ENCODE results near the gene TANGO6. TPM values are rescaled to one million over a fixed set of nuclear protein-coding genes. Genes with fewer than 3 reads are reported as not detected.

Gene TANGO6
- polyA plus RNA-seq, 1 donor (not counting 4 experiments of a cell fraction or from before 2014, with no cell fraction given) = 13.1 TPM

- Histone ChIP-seq H3K79me2 (ENCODE audit: control insufficient read depth, insufficient read depth, low read length) (no peaks in the 10 kb centered on the region), H3K27me3 (ENCODE audit: control insufficient read depth, extremely low read depth, insufficient read depth, low read length) (no peaks in the 10 kb centered on the region), H2AFZ (ENCODE audit: control insufficient read depth, low read length) (no peak overlapping the region), H3K9me1 (ENCODE audit: control insufficient read depth, extremely low read depth, insufficient read depth, low read length) (no peaks in the 10 kb centered on the region), H4K20me1 (ENCODE audit: control insufficient read depth, extremely low read depth, insufficient read depth, low read length) (no peaks in the 10 kb centered on the region), H3K4me3 (ENCODE audit: control insufficient read depth in 2 of 3, extremely low read depth in 1 of 3, insufficient read depth in 2 of 3, low read depth in 1 of 3, low read length in 3 of 3) (no peak overlapping the region), H3K36me3 (ENCODE audit: control insufficient read depth in 2 of 2, extremely low read depth in 1 of 2, insufficient read depth in 2 of 2, low read length in 2 of 2) (peaks cover 4 to 13% of the 10 kb centered on the region in 2 experiments), H3K27ac (ENCODE audit: control insufficient read depth, insufficient read depth, low read length) (no peak overlapping the region), H3K9me3 (ENCODE audit: control insufficient read depth, low read depth, low read length) (no peaks in the 10 kb centered on the region), H3K4me1 (ENCODE audit: control insufficient read depth, extremely low read depth, insufficient read depth, low read length) (no peaks in the 10 kb centered on the region), H3K9ac (ENCODE audit: control insufficient read depth, extremely low read depth, insufficient read depth, low read length) (no peak overlapping the region), H3K4me2 (ENCODE audit: control insufficient read depth, extremely low read depth, insufficient read depth, low read depth, low read length) (no peak overlapping the region)
- DNase-seq (ENCODE audit: low read depth, low spot score) (no peak), FAIRE-seq (no peak)
- no peak for TF ChIP-seq CTCF (optimal IDR thresholded peaks at IDR 0.05 in 1 of 3, IDR thresholded peaks at IDR 0.05 in 1 of 3, conservative IDR thresholded peaks at IDR 0.05 in 1 of 3; ENCODE audit: extremely low read depth in 1 of 3, insufficient read depth in 2 of 3, low read length in 3 of 3)
- TF ChIP-seq EZH2 (IDR thresholded peaks at IDR 0.05; ENCODE audit: low read length) = no peak
- dilution Hi-C loops (cut with MboI; ENCODE audit: extremely low pct_ligation_motif_present, low sequenced_read_pairs) = no loop called here
Measured at GRCh38 chr16:68909099-68909733, 65.9 kb downstream of the TANGO6 start.

GRCh38 chr16:68910051-68910450 is 66.7 kb downstream of the TANGO6 start:
- Histone ChIP-seq H3K36me3 (ENCODE audit: control insufficient read depth in 2 of 2, extremely low read depth in 1 of 2, insufficient read depth in 2 of 2, low read length in 2 of 2) (peaks cover 4 to 13% of the 10 kb centered on the region in 2 experiments), H3K4me1 (ENCODE audit: control insufficient read depth, extremely low read depth, insufficient read depth, low read length) (peaks cover 8% of the 10 kb centered on the region), H3K9me1 (ENCODE audit: control insufficient read depth, extremely low read depth, insufficient read depth, low read length) (no peaks in the 10 kb centered on the region), H3K79me2 (ENCODE audit: control insufficient read depth, insufficient read depth, low read length) (no peaks in the 10 kb centered on the region), H3K4me3 (ENCODE audit: control insufficient read depth in 2 of 3, extremely low read depth in 1 of 3, insufficient read depth in 2 of 3, low read depth in 1 of 3, low read length in 3 of 3) (no peak overlapping the region), H3K4me2 (ENCODE audit: control insufficient read depth, extremely low read depth, insufficient read depth, low read depth, low read length) (no peak overlapping the region), H3K27ac (ENCODE audit: control insufficient read depth, insufficient read depth, low read length) (no peak overlapping the region), H3K9ac (ENCODE audit: control insufficient read depth, extremely low read depth, insufficient read depth, low read length) (no peak overlapping the region), H3K9me3 (ENCODE audit: control insufficient read depth, low read depth, low read length) (no peaks in the 10 kb centered on the region), H4K20me1 (ENCODE audit: control insufficient read depth, extremely low read depth, insufficient read depth, low read length) (no peaks in the 10 kb centered on the region), H2AFZ (ENCODE audit: control insufficient read depth, low read length) (no peak overlapping the region), H3K27me3 (ENCODE audit: control insufficient read depth, extremely low read depth, insufficient read depth, low read length) (no peaks in the 10 kb centered on the region)
- DNase-seq (ENCODE audit: low read depth, low spot score) (no peak), FAIRE-seq (no peak)
- dilution Hi-C loops (cut with MboI; ENCODE audit: extremely low pct_ligation_motif_present, low sequenced_read_pairs) = no loop called here
- TF ChIP-seq CTCF (optimal IDR thresholded peaks at IDR 0.05 in 1 of 3, IDR thresholded peaks at IDR 0.05 in 1 of 3, conservative IDR thresholded peaks at IDR 0.05 in 1 of 3; ENCODE audit: extremely low read depth in 1 of 3, insufficient read depth in 2 of 3, low read length in 3 of 3) = no peak
- TF ChIP-seq EZH2 (IDR thresholded peaks at IDR 0.05; ENCODE audit: low read length) = no peak

Data from keratinocyte (primary cell).